GM12892 (cell line): Measurements from ENCODE around the gene CTNND2.

Experiments used
- POLR2A ChIP-seq: IDR thresholded peaks from 2 replicates; pipeline ENCODE4 v1.6.1; 2011; ENCODE audit warnings: low read depth, low read length, control low read depth
- TAF1 ChIP-seq: IDR thresholded peaks from 2 replicates; pipeline ENCODE4 v1.6.1; 2011; ENCODE audit warnings: low read depth, mild to moderate bottlenecking, control low read depth, low read length, borderline replicate concordance

DNA sequence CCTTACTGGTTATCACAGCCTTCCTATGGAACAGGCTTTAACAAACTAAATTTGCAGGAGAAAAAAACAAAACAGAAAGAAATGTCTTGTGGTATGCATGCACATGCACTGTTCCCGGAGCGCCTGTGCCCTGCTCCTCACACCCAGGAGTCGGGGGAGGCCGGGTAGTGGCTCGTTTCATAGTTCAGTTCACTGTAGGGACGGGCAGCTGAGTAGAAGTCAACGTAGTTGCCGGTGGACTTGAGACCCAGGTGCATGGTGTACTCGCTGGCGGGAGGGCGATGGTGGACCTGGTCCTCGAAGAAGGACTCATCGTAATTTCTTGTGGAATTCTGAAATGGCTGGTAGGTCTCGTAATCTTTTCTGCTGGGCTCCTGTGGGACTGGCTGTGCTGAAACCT lies 930.9 kb downstream of the CTNND2 start:
- no peak for TF ChIP-seq POLR2A
- no peak for TF ChIP-seq TAF1
